Head of caudate nucleus (tissue), 42 donors: ENCODE data around the gene RABGAP1L.
"Not testable (repeated sequence)": the region's sequence is repeated elsewhere in the genome, so short reads cannot be mapped to it uniquely, and the experiment has no call there.

Source experiments
- DNase-seq, 42 donors: peaks; one replicate each; pipeline versions ENCODE4 v3.0.0 to v3.0.0-alpha.2; 2020 to 2021; ENCODE audit warnings: mixed read lengths in 7 of 42
- intact Hi-C: fragments of 100-400 bp; cut with DNase I; formaldehyde crosslinking; loops from one replicate; pipeline ENCODE4 v1.15.0; 2022

RABGAP1L gene

DNA sequence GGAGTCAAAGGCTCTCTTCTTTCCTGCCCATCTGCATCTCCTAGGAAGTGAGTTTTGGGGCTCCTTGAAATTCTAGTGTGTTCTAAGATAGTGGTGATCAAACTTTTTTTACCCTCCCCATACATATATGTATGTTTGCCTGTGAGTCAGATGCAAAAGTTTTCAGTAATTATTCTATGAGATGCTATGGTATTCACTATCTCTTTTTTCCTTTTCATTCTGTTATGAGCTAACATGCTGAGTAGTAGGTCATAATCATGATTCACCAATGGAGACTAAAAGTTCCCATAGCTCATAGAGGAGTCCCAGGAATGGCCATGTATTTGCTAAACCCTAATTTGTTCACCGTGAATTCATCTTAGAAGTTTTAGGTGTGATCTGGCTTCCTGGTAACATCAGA lies 424.0 kb downstream of the RABGAP1L start:
- intact Hi-C loops: no loop called here

DNA sequence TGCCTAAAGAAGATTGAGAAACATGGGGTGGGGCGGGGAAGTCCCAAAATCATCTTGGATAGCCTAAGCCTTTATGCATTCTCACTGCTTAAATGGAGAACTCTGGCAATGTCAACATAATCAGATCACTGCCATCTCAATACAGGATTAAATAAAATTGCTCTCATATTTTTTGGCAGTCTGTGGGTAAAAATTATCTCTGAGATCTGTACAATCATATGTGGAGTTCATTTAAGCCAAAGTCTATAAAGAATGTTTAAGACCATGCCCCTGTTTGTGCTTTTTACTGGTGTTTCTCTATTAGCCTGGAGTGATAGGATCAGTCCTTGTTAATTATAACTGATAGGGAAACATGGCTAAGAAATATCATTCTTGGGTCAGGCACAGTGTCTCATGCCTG lies 424.8 kb downstream of the RABGAP1L start:
- DNase-seq: no peak
- intact Hi-C loops: no loop called here

More for the DNA sequence above, 424.0 kb downstream of the RABGAP1L start:
- no peak for DNase-seq

DNA sequence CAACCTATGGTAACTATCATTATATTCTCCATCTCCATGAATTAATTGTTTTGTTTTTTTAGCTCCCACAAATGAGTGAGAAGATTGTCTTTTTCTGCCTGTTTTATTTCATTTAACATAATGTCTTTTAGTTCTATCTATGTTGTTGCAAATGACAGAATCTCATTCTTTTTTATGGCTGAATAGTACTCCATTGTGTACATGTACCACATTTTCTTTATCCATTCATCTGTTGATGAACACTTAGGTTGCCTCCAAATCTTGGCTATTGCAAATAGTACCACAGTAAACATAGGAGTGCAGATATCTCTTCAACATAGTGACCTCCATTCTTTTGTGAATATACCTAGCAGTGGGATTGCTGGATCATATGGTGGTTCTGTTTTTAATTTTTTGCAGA lies 429.3 kb downstream of the RABGAP1L start:
- DNase-seq, intact Hi-C loops: not testable (repeated sequence)

DNA sequence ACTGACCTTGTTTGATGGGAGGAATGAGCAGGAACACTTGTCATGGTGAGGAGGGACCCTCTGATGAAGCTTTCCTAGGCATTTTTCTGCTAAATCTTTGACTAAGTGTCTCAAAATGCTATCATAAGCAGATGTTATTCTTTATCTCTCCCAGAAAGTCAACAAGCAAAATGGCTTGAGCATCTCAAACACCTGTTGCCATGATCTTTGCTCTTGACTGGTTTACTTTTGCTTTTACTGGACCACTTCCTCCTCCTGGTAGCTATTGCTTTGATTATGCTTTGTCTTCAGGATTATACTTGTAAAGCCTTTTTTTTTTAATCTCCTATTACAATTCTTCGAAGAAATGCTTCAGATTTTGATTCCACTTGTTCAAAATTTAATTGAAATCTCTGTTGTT lies 445.9 kb downstream of the RABGAP1L start:
- DNase-seq: no peak
- intact Hi-C loops: no loop called here

DNA sequence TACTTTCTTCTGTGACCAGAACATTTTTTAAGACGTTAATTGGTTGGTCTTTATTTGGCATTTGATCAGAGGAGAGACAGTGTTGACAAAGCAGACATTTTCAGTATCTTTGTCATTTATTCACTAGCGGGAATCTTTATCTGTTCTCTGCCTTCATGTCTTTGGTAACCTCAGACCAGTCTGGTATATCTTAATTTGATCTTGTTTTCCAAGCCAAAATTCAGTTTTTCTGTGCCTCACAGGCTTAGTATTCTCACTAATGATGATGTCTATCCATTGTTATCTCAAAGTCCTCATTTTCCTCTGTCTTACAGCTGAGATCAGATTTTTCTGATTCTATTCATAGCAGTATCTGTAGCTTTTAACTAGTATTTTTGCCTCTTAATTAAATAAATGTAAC lies 447.2 kb downstream of the RABGAP1L start:
- intact Hi-C loops: no loop called here
- no peak for DNase-seq

DNA sequence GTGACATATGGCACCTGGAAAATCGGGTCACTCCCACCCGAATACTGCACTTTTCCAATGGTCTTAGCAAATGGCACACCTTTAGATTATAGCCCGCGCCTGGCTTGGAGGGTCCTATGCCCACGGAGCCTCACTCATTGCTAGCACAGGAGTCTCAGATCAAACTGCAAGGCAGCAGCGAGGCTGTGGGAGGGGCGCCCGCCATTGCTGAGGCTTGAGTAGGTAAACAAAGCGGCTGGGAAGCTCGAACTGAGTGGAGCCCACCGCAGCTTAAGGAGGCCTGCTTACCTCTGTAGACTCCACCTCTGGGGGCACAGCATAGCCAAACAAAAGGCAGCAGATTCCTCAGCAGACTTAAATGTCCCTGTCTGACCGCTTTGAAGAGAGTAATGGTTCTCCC lies 458.6 kb downstream of the RABGAP1L start:
- DNase-seq, intact Hi-C loops: not testable (repeated sequence)

DNA sequence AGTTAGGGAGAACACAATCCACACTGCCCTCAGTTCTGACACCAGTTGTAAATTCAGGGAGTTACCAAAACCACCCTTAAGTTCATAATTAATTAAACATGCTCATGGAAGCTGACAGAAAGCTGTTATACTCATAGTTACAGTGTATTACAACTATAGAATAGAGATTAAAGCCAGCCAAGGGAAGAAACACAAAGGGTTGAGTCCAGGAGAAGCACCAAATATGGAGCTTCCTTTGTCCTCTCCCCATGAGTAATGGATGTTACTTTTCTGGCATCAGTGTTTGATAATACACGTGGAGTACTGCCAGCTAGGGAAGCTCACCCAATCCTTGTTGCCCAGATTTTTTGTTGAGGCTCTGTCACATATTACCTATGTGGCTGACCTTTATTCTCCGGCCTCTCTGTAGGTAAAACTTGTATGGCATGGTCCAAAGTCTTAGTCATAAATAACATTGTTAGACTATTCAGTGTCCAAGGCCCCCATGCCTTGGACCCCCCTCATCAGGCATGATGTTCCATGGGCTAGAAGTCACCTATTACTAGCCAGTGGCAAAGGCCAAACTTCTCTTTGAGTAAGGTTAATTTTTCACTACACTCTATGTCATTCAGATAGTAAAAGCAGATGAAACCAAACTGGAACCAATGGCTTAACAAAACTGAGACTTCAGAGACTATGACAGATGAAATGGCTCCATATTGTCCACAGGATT lies 464.2 kb downstream of the RABGAP1L start:
- no peak for DNase-seq
- intact Hi-C loops: no loop called here

DNA sequence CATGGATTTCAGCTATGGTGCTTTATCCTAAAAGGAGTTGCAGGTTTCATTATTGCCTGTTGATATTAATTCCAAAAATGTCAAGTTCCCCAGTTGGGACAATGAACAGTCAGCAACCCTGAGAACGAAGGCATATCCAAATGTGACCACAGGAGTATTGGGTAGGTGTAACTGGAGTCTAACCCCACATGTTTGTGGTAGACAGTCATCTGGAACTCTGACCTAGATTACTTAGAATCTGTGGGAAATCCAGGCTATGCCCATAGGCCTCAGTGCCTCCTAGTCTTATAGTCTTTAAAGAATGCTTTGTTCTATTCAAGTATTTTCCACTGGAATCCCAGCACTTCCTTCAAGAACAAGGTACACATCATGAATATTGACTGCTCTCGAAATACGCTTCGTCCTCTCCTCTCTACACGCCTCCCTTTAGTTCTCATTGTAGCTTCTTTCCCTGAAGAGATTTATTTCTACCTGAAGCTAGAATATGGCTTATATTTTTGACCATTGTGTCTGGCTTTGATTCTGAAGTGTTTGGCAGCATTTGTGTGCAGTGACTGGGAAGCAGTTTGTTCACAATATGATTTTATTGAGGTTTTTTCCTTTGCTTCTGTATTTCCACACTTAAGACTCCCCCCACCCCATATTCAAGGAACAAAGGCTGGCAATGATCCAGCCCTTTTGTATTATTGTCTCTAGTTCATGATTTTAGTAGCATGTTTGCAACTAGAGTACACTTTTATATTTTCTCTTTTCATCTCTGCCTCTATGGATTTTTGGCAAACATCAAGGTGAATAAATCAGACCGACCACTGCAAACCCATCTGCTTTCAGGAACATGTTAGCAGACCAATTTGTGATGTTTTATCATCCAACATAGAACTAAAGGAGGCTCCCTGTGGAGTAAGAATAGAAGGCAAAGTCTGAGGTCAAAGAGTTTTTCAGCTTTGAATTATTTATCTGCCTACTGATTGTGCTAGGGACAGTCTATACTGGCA lies 467.0 kb downstream of the RABGAP1L start:
- DNase-seq: no peak
- intact Hi-C loops: no loop called here

DNA sequence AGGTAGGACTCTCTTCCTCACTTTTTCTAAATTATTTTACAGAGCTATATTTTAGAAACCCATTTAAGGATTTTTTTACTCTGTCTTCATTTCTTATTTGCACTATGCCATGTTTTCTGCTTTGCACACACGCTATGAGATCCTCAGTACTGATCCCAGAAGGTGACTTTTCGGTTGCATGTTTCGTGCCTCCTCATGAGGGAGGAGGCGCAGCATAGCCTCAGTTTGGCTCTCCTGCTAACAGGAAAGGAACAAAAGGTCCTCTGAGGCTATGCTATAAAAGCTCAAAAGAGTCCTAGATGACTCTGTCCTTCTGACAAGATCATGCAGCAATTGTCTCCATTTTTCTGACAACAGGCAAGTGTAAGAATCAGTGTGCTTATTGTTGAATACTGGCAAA lies 478.2 kb downstream of the RABGAP1L start:
- intact Hi-C loops: no loop called here
- peak in 7 of 42 donors; percentile 6 to 37 (median 17) for DNase-seq

DNA sequence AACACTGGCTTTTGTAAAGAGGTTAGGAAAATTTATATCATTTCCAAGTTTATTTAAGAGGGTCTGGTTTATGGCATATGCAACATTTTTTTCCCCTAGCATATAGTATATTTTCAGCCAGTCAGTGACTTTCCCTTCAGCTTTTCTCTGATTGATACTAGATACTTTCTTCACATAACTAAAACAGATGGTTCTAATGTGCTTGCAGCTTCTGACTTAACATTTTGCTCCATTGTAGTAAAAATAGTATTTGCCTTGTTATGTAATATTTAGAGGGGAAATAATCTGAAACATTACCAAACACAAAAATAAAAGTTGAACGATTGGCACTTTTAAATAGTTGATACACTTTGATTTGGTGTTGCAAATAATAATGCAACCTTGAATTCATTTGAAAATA lies 480.1 kb downstream of the RABGAP1L start:
- intact Hi-C loops: no loop called here
- DNase-seq: no peak

DNA sequence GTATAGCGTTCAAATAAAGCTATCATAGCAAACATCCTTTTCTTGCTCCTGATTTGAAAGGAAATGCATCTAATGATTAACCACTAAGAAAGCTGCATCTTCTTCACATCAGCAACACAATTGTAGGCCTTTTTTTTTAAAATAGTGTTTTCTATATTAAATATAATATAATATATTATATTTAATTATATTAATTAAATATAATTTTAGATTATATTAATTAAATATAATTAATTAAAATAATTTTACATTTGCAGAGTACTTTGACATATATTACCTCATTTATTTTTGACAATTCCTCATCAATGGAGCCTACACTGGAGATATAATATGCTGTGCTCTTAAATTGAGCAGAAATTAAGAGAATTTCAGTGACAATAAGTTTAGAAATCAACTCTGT lies 481.5 kb downstream of the RABGAP1L start:
- DNase-seq: no peak
- intact Hi-C loops: no loop called here

DNA sequence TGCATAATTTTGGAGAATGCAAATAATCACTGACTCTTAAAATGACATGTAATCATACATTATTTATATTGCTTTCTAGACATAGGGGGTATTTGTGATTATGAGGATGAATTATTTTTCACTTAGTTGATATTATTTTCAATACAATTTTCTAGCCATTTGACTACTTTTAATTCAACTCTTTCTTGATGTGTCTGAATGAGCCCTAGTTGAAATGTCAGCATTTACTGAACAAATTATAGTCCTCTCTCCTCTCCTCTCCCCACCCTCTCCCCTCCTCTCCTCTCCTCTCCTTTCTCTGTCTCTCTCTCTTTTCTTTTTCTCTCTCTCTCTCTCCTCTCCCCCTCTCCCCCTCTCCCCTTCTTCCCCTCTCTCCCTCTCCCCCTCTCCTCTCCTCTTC lies 483.1 kb downstream of the RABGAP1L start:
- no peak for DNase-seq
- intact Hi-C loops: no loop called here

DNA sequence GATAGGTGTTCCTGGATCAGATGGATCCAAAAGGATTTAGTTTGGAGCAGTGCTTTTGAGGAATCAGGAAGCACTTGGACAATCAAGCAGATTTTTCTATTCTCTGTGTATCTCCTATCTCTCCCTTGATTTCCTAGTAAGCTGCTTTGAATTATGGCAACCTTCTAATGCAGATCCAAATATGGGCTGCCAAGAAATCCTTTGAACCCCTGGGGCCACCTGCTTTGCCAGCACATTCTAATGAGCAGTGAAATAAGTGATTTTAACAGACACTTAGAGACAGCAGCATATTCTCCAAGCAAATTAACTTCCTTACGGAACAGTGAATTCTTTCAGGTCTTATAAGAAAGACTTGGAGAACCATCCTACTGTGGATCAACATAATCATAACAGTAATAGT lies 483.9 kb downstream of the RABGAP1L start:
- no peak for DNase-seq
- intact Hi-C loops: no loop called here

DNA sequence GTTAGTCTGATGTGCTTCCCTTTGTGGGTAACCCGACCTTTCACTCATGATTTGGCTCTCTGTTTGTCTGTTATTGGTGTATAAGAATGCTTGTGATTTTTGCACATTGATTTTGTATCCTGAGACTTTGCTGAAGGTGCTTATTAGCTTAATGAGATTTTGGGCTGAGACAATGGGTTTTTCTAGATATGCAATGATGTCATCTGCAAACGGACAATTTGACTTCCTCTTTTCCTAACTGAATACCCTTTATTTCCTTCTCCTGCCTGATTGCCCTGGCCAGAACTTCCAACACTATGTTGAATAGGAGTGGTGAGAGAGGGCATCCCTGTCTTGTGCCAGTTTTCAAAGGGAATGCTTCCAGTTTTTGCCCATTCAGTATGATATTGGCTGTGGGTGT lies 490.3 kb downstream of the RABGAP1L start:
- DNase-seq, intact Hi-C loops: not testable (repeated sequence)

DNA sequence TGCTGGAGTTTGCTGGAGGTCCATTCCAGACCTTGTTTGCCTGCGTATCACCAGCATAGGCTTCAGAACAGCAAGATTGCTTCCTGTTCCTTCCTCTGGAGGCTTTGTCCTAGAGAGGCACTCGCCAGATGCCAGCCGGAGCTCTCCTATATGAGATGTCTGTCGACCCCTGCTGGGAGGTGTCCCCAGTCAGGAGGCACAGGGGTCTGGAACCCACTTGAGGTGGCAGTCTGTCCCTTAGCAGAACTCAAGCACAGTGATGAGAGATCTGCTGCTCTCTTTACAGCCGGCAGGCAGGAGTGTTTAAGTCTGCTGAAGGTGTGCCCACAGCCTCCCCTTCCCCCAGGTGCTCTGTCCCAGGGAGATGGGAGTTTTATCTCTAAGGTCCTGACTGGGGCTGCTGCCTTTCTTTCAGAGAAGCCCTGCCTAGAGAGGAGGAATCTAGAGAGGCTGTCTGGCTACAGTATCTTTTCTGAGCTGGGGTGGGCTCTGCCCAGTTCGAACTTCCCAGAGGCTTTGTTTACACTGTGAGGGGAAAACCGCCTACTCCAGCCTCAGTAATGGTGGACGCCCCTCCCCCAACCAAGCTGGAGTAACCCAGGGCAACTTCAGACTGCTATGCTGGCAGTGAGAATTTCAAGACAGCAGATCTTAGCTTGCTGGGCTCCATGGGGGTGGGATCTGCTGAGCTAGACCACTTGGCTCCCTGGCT lies 493.4 kb downstream of the RABGAP1L start:
- no peak for DNase-seq
- intact Hi-C loops: no loop called here

DNA sequence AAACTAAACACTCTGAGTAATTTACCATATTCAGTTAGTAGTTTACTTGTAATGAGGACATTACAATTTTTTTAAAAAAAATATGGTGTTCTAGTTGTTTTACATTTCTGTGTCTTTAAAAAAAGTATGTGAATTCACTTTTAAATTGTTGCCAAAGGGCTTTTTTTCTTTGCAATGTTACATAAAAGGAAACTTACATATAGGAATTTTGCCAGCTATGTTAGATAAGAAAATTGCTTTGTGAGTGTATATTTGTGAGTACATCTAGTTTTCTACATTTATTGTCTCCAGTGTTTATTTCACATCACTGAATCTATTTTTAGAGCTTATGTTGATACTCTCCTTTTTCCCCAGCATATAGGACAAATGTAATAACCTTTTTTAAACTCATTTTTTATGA lies 495.2 kb downstream of the RABGAP1L start:
- intact Hi-C loops: no loop called here
- no peak for DNase-seq

DNA sequence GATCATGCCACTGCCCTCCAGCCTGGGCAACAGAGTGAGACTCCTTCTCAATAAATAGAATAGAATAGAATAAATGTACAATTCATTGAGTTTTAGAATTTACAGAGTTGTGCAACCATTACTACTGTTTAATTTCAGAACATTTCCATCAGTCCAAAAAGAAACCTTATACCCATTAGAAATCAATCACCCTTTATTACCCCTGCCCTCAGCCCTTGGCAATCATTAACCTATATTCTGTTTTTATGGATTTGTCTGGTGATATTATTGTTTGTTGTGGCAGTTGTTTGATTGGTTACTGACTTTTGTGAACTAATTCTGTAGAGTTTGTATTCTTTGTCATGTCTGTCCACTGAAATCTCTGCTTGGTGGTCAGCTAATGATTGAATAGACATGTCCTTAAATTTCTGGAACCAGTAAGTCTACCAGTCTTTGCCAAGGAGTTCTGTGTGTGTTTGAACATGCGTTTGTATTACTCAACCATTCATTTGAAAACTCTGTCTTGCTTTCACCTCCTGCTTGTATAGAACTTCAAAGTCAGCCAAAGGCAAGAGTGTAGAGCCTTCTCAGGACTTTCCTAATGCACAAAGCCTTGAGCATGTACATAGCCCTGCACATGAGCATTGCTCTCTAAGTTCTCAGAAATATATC lies 497.2 kb downstream of the RABGAP1L start:
- intact Hi-C loops: no loop called here
- no peak for DNase-seq

DNA sequence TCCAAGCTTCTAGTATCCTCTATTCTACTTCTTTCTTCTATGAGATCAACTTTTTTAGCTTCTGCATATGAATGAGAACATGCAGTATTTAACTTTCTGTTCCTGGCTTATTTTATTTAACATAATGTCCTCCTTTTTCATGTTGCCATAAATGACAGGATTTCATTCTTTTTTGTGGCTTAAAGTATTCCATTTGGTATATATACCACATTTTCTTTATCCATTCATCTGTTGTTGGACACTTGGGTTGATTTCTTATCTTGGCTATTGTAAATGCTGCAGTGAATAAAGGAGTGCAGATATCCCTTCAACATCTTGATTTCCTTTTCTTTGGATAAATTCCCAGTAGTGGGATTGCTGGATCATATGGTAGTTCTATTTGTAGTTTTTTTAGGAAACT lies 498.1 kb downstream of the RABGAP1L start:
- intact Hi-C loops: no loop called here
- DNase-seq: no peak

DNA sequence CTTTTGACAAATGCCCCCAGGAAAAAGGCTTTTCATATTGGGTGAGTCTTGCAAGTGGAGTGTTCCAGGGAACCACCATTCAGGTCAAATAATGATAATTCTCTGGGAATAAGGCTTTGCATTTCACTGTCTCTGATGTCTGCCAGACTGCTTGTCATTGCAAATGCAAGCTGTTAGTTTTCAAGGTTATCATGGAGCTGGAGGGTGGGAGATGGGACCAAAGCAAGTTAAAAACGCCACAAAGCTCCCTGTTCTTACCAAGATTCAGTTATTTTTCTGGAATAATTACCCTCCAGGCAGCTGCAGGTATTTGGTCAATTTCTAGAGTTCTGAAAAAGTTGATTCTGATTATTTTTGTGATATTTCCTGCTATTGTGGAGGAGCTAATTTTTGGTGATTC lies 498.6 kb downstream of the RABGAP1L start:
- intact Hi-C loops: no loop called here
- DNase-seq: no peak
